GM20431 (cell line): ENCODE measurements around the gene MRPL42.
"Not testable (repeated sequence)": the region's sequence is repeated elsewhere in the genome, so short reads cannot be mapped to it uniquely, and the experiment has no call there.

Source experiments
- in situ Hi-C: fragments of 300-500 bp; cut with MseI, MboI; formaldehyde crosslinking; loops from one replicate; pipeline ENCODE4 v1.15.0; 2020; ENCODE audit warnings: low sequenced_read_pairs; ENCODE audit not compliant: unreplicated experiment

The MRPL42 gene

GRCh38 chr12:93467351-93468007, at the start of gene MRPL42:
Gene MRPL42, plus strand, starts transcription at chr12:93467514. Its CDS starts 1,772 bp downstream, at chr12:93469286.
- in situ Hi-C loops = no loop called here

DNA sequence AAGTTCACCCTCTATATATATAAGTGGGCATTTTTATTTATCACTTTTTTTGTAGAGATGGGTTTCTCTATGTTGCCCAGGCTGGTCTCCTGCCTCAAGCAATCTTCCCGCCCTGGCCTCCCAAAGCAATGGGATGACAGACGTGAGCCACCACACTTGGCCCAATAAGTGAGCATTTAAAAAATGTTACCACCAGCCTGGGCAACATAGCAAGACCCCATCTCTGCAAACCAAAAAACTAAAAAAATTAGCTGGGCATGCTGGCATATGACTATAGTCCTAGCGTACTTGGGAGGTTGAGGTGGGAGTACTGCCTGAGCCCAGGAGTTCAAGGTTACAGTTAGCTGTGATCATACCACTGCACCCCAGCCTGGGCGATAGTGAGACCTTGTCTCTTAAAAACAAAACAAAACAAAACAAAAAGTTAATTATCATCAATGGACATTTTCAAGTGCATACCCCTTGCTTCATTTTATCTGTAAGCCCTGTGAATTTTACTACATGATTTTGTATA, 49.3 kb upstream of the MRPL42 start:
- in situ Hi-C loops = loop anchor here (25.0 kb wide), 1 partner anchor 631 kb away; no protein-coding TSS in a partner anchor

GRCh38 chr12:93419388-93420034, 47.8 kb upstream of the MRPL42 start:
- in situ Hi-C loops = loop anchor here (25.0 kb wide), 1 partner anchor 632 kb away; no protein-coding TSS in a partner anchor

DNA sequence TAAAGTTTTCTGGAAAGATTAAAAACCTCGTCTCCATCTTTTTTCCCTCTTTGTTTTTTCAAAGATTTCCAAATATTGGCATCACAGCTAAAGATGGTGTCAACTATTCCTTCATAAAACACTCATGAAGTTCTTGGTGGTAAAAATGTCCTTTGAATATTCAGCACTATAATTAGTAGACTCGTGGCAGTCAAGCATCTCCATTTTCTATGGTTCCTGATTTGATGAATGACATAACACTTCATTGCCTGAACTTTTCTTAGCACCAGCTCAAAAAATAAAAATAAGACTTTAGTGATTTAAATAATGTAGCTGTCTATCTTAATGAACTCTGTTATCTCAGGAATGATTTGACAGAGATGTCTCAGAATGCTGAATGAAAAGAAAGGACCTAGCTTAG, 45.3 kb upstream of the MRPL42 start:
- in situ Hi-C loops = loop anchor here (25.0 kb wide), 1 partner anchor 635 kb away; no protein-coding TSS in a partner anchor

DNA sequence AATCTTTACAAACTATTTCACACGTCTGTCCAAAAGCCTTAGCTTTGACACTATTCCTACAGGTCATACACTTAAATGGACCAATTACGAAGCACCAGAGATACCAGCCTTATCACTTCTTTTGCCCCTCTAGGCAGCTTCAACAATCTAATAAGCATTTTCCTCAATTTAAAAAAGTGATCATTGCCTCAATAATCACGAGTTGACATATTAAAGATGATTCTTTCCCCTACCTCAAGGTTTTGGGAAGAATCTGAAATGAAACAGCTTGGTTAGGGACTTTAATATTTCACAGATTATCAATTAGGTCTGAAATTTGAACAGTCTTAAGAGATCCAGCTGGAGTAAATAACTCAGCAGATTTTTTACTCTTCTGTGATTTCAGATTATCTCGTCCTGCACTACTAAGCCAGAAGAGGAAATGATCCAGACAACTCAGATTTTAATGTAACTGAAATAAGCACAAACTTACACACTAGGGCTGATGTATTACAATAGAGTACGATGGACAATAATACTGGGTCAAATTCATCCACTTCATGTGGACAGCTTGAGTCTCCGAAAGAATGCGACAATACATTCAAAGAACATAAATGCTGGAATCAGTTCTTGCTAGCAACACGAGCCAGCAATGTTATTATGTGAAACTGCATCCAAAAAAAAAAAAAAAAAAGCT, 41.4 kb upstream of the MRPL42 start:
- in situ Hi-C loops = no loop called here

GRCh38 chr12:93426412-93426805, 40.9 kb upstream of the MRPL42 start:
- in situ Hi-C loops = no loop called here

- in situ Hi-C loops = no loop called here
Observed at GRCh38 chr12:93427779-93428564, 39.3 kb upstream of the MRPL42 start.

- in situ Hi-C loops = no loop called here
Observed at GRCh38 chr12:93429448-93429847, 37.9 kb upstream of the MRPL42 start.

DNA sequence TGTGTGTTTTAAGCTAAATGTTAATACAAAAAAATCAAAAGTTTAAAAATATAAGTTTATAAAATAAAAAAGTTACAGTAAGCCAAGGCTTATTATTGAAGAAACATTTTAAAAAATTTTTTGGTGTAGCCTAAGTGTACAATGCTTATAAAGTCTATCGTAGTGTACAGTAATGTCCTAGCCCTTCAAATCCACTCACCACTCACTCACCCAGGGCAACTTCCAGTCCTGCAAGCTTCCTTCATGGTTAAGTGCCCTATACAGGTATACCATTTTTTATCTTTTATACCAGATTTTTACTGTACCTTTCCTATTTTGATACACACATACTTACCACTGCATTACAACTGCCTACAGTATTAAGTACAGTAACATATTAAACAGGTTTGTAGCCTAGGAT, 37.5 kb upstream of the MRPL42 start:
- in situ Hi-C loops = no loop called here

DNA sequence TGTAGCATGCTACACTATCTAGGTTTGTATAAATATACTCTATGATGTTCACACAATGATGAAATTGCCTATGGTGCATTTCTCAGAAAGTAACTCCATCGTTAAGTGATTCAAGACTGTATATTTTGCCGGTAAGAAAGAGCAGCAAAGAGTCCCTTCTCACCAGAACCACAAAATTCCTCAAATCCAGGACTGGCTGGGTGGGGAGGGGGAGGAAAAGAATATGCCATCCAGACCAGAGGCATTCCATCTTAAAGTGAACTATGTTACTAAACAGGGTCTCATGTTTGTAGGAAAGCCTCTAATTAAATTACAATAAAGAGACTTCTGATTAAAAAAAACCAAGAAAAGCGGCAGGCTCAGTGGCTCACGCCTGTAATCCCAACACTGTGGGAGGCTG, 37.0 kb upstream of the MRPL42 start:
- in situ Hi-C loops = no loop called here

- in situ Hi-C loops = not testable (repeated sequence)
Observed at GRCh38 chr12:93432031-93432430, 35.3 kb upstream of the MRPL42 start.

DNA sequence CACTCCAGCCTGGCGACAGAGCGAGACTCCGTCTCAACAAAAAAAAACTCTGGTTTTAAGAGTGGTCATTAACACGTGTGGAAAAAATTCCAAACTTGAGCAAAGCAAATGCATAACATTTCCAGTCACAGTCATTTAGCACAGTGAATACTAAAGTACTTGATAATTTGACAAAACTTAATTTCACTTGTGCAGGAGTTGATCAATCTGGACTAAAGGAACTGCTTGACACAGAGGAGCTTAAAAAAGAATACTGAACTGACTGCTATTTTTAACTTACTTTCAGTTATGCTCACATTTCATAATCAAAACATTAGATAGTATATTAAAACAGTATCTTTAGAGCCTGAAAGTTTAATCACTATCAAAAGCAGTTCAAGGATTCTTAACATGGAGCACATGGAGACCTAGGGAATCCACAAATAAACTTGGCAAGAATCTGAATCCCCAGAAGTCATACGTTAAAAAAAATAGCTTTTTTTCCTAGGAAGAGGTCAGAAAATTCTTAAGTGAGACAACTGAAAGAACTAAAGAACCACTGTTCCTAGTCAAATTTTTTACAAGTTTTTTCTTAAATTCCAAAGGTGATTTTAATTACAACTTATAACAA, 33.0 kb upstream of the MRPL42 start:
- in situ Hi-C loops = no loop called here

DNA sequence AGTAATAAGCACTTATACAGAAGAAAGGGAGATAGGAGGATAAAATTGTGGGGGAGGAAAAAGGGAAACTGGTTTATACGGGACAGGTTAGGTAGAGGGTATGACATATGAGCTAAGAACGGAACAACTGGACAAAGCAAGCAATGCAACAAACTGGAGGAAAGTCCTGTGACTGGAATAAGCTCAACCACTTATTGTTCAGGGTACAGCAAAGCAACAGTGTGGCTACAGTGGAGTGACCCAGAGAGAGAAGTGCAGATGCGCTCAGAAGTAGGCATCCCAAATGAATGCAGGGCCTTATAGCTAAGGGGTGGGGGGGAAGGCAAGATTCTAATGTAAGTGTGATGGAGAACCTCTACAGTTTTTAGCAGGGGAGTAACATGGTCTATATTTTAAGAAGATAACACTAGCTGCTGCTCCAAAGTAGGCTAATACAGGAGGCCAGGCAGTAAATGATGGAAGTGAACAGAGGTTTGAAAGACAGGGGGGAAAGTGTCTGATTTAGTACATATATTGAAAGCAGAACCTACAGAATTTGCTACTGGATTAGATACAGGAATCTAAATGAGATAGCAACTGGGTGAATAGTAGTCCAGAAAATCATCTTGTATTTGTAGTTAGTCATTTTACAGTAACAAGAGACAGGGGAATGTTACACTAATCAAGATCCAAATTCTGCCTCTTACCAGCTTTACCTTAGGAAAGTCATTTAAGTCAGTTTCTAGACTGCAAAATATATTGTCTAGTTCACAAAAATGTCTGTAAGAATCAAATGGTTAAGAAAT, 28.9 kb upstream of the MRPL42 start:
- in situ Hi-C loops = no loop called here

- in situ Hi-C loops = no loop called here
Observed at GRCh38 chr12:93440043-93440835, 27.1 kb upstream of the MRPL42 start.

GRCh38 chr12:93441081-93441616, 26.2 kb upstream of the MRPL42 start:
- in situ Hi-C loops = no loop called here

- in situ Hi-C loops = no loop called here
Observed at GRCh38 chr12:93441617-93442410, 25.5 kb upstream of the MRPL42 start, which contains the start of gene UBE2N. Gene UBE2N, minus strand, starts transcription at chr12:93441947. Its CDS starts 63 bp downstream, at chr12:93441884.
